Coronary artery (tissue), 2 donors: Measurements from ENCODE around the gene LMO1.

Experiments used
- DNase-seq: peaks from one replicate; pipeline ENCODE4 v3.0.0-alpha.2; 2017; ENCODE audit warnings: low spot score
- H3K27ac ChIP-seq, 2 donors: fragments of 200-600 bp; sonication (generic); one replicate each; pipeline ENCODE4 v1.5.1; 2016 to 2019
- H3K4me3 ChIP-seq: fragments of 200-600 bp; sonication (generic); 2 replicates; pipeline ENCODE4 v1.5.1; 2016; ENCODE audit warnings: mild to moderate bottlenecking, moderate library complexity
- CTCF ChIP-seq: fragments of 200-600 bp; sonication (generic); IDR thresholded peaks from one replicate; pipeline ENCODE4 v1.5.1; 2019; ENCODE audit warnings: antibody characterized with exemption

The LMO1 gene

GRCh38 chr11:8235925-8236324 lies 27.8 kb downstream of the LMO1 start:
- DNase-seq: no peak
- TF ChIP-seq CTCF: no peak
- Histone ChIP-seq H3K27ac (no peak overlapping the region), H3K4me3 (no peak overlapping the region)

- no peak for DNase-seq
- TF ChIP-seq CTCF: no peak
- Histone ChIP-seq H3K27ac (no peak overlapping the region), H3K4me3 (no peak overlapping the region)
Measured at GRCh38 chr11:8234910-8235309, 28.8 kb downstream of the LMO1 start.

GRCh38 chr11:8234425-8234821 lies 29.3 kb downstream of the LMO1 start:
- no peak for DNase-seq
- Histone ChIP-seq H3K27ac (no peak overlapping the region), H3K4me3 (no peak overlapping the region)
- TF ChIP-seq CTCF: no peak

- H3K4me3 ChIP-seq: no peak overlapping the region
- no peak overlapping the region for H3K27ac ChIP-seq
Measured at GRCh38 chr11:8233691-8234424, 29.8 kb downstream of the LMO1 start.

GRCh38 chr11:8232849-8233606 lies 30.6 kb downstream of the LMO1 start:
- Histone ChIP-seq H3K4me3 (no peak overlapping the region), H3K27ac (no peak overlapping the region)
- TF ChIP-seq CTCF: no peak
- no peak for DNase-seq

More at GRCh38 chr11:8233691-8234424, 29.8 kb downstream of the LMO1 start:
- DNase-seq: no peak
- TF ChIP-seq CTCF: no peak

GRCh38 chr11:8232414-8232813 lies 31.3 kb downstream of the LMO1 start:
- no peak overlapping the region for H3K27ac ChIP-seq
- TF ChIP-seq CTCF: no peak
- H3K4me3 ChIP-seq: no peak overlapping the region
- no peak for DNase-seq

GRCh38 chr11:8231979-8232378 lies 31.7 kb downstream of the LMO1 start:
- no peak for DNase-seq
- no peak for TF ChIP-seq CTCF
- Histone ChIP-seq H3K4me3 (no peak overlapping the region), H3K27ac (no peak overlapping the region)
